GM12872 (cell line): ENCODE results near the gene VPS13A.

Experiments used
- TF ChIP-seq, protein P1 (sequence below): IDR thresholded peaks from 3 replicates; pipeline ENCODE4 v1.5.1; 2011; ENCODE audit warnings: low read depth, mild to moderate bottlenecking, low read length, moderate library complexity; ENCODE audit not compliant: insufficient read depth

The VPS13A gene

DNA sequence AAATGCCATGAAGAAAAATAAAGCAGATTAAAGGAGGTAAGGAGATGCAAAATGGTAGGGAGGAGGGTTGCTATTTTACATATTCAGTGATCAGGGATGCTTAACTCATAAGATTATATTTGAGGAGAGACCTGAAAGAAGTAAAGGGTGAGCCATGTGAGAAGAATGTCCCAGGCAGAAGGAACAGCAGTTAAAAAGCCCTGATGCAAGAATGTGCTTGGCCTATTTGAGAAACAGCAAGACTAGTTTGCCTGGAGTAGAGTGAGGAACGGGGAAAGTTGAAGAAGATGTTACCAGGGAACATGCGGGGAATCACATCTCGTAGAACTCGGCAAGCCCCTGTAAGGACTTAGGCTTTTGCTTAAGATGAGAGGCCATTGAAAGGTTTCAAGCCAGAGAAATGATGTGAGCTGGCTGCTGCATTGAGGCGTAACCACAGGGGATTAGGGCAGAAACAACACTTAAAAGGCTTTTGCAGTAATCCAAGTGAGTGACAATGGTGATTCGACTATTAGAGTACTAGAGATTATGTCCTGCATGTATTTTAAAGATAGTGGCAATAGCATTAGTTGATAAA is 198.7 kb downstream of the VPS13A start:
- TF ChIP-seq, protein P1, sequence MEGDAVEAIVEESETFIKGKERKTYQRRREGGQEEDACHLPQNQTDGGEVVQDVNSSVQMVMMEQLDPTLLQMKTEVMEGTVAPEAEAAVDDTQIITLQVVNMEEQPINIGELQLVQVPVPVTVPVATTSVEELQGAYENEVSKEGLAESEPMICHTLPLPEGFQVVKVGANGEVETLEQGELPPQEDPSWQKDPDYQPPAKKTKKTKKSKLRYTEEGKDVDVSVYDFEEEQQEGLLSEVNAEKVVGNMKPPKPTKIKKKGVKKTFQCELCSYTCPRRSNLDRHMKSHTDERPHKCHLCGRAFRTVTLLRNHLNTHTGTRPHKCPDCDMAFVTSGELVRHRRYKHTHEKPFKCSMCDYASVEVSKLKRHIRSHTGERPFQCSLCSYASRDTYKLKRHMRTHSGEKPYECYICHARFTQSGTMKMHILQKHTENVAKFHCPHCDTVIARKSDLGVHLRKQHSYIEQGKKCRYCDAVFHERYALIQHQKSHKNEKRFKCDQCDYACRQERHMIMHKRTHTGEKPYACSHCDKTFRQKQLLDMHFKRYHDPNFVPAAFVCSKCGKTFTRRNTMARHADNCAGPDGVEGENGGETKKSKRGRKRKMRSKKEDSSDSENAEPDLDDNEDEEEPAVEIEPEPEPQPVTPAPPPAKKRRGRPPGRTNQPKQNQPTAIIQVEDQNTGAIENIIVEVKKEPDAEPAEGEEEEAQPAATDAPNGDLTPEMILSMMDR, result no peak

DNA sequence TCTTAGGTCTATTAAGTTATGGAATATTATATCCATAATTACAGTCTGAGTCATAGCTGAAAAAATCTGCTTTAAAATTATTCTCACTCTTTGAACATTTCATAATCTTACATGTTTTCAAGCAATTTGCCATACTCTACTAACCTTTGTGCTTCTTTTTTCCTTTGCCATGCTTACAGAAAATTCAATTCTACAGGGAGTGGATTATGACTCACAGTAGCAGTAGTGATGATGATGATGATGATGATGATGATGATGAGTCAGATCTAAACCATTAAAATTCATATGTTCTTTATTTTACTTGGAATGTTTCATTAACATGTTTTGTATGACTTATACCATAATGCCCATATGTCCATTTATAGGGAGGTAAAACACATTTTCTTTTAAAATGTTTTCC is 207.1 kb downstream of the VPS13A start:
- TF ChIP-seq, protein P1, result no peak

DNA sequence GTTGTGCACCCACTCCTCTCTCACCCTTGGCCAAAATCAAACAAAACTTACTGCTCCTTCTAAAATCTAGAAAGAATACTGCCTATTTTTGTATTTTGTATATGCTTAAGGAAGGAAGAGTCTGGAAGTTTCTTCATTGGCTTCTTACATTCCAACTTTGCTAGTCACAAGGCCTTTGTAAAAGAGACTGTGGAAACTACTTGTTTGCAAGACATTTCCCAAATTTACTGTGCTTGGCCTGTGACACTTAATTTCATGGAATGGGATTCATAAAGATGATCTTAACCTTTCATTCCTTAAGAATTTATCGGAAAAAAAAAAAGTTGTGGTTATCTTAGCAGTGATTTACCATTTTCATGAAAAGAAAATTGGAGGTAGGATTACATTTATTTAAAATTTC is 208.9 kb downstream of the VPS13A start:
- TF ChIP-seq, protein P1, result no peak

DNA sequence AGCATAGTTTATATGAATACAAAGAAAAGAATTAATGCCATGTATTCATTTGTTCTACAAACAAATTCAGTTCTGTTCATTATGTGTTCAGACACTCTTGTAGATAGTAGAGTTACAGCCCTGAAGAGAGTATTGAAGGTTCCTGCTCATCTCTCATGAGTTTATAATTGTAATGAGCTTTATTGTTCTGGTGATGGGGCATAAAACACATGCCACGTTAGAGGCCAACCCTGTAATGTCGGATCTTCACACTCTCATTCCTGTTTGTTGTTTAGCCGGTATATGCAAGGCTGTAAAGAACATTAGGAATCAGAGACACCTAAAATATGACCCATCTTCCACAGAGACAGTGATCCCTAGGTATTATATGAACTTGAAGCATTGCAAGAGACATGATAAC is 214.5 kb downstream of the VPS13A start:
- TF ChIP-seq, protein P1, result no peak

DNA sequence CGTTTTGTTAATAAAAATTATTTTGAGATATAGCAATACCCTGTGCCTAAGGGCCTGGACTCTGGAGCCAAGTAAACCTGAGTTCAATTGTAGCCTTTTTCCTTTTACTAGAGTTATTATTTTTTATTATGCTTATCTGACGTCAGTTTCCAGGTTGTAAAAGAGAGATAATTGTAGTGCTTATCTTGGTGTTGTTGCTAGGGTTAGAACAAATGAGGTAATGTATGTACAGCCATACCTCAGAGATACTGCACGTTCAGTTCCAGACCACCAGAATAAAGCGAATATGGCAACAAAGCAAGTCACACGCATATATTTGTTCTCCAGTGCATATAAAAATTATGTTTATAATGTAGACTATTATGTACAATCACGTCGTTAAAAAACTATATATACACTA is 215.0 kb downstream of the VPS13A start:
- TF ChIP-seq, protein P1, result no peak

DNA sequence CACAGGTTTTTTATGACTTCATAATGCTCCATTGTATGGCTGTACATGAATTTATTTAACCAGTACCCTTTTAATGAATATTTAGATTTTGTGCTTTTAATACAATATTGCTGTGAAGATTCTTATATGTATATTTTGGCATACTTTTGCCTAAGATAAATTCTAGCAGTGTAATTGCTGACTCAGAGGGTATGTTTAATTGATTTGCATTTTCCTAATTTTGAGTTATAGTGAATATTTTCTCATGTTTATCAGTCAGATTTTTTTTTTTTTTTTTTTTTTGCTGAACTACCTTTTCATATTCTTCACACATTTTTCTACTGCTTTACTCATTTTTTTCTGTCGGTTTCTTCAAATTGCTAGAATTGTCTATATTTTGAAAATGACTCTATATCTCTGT is 222.6 kb downstream of the VPS13A start:
- TF ChIP-seq, protein P1, result no peak

DNA sequence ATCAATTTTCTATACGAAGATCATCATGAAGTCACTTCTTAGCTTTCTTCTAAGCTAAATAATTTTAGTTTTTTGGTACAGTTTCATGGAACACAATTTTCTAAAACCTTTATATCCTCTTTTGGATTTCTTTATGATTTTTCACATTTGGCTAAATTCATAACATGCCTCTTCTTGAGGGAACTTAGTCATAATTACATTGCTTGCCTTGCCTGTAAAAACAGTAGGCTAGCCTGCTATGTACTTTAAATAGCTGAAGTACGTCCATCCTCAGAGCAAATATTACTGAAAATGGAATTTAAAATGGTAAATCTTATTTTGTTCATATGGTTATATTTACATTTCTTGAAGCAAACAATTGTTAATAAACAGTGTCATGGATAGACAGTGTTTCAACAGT is 225.0 kb downstream of the VPS13A start:
- TF ChIP-seq, protein P1, result no peak

DNA sequence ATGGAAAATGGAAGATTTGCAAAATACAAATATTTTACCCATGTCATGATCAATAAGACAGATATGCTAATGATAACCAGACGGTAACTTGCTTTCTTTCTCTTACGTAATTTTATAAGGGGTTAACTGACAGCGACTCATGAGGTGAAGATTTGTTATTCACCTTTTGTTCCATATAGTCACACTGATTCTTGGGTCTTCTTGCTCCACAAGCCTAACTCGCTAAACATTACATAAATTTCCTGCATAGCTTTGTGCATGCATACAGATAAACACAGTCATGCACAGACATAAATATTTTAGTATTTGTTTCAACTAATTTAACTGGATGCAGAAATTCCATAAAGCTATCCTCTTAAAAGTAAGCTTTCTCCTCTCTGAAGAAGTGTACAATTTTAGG is 225.9 kb downstream of the VPS13A start:
- TF ChIP-seq, protein P1, result no peak
